HEK293T (cell line): ENCODE measurements around the gene NR6A1.

ENCODE experiments used
- CTCF ChIA-PET: fragments of 350-600 bp; formaldehyde crosslinking; extraction: SDS; loops from one replicate; lab custom pipeline; 2021; ENCODE audit warnings: antibody characterized with exemption, inconsistent platforms; lab: Yijun Ruan, JAX
- POLR2A ChIA-PET: fragments of 350-600 bp; formaldehyde crosslinking; extraction: SDS; loops from one replicate; lab custom pipeline; 2020; ENCODE audit warnings: antibody characterized with exemption, inconsistent platforms; lab: Yijun Ruan, JAX
- DNase-seq: peaks from one replicate; pipeline ENCODE4 v3.0.0; 2012; ENCODE audit warnings: mixed read lengths; ENCODE audit errors: extremely low spot score
- ARNT ChIP-seq: fragments of 450-650 bp; IDR thresholded peaks from 2 replicates; pipeline ENCODE4 v1.6.1; 2017; ENCODE audit warnings: mild to moderate bottlenecking
- BHLHE40 ChIP-seq: fragments of 450-650 bp; IDR thresholded peaks from 2 replicates; pipeline ENCODE4 v1.6.1; 2016; ENCODE audit warnings: mild to moderate bottlenecking, moderate library complexity, borderline replicate concordance
- CTBP1 ChIP-seq: fragments of 450-650 bp; IDR thresholded peaks from 2 replicates; pipeline ENCODE4 v1.6.1; 2016; ENCODE audit warnings: borderline replicate concordance
- ELF4 ChIP-seq: fragments of 450-650 bp; IDR thresholded peaks from 2 replicates; pipeline ENCODE4 v1.6.1; 2017; ENCODE audit warnings: antibody characterized with exemption
- FOXA1 ChIP-seq: fragments of 450-650 bp; IDR thresholded peaks from 2 replicates; pipeline ENCODE4 v1.6.1; 2016; ENCODE audit warnings: mild to moderate bottlenecking
- FOXK2 ChIP-seq: fragments of 450-650 bp; IDR thresholded peaks from 2 replicates; pipeline ENCODE4 v1.6.1; 2016; ENCODE audit warnings: mild to moderate bottlenecking
- FOXM1 ChIP-seq: fragments of 450-650 bp; IDR thresholded peaks from 2 replicates; pipeline ENCODE4 v1.6.1; 2017; ENCODE audit warnings: mild to moderate bottlenecking, borderline replicate concordance
- HDGF ChIP-seq: fragments of 450-650 bp; IDR thresholded peaks from 2 replicates; pipeline ENCODE4 v1.6.1; 2017; ENCODE audit warnings: antibody characterized with exemption, borderline replicate concordance
- L3MBTL2 ChIP-seq: fragments of 450-650 bp; conservative IDR thresholded peaks from 2 replicates; pipeline ENCODE4 v1.6.1; 2016; ENCODE audit warnings: mild to moderate bottlenecking
- LEF1 ChIP-seq: fragments of 450-650 bp; IDR thresholded peaks from 2 replicates; pipeline ENCODE4 v1.6.1; 2017; ENCODE audit warnings: mild to moderate bottlenecking, borderline replicate concordance
- NFRKB ChIP-seq: fragments of 450-650 bp; IDR thresholded peaks from 2 replicates; pipeline ENCODE4 v1.6.1; 2016; ENCODE audit warnings: mild to moderate bottlenecking, moderate library complexity
- PKNOX1 ChIP-seq: fragments of 450-650 bp; IDR thresholded peaks from 2 replicates; pipeline ENCODE4 v1.6.1; 2016
- SP1 ChIP-seq: fragments of 450-650 bp; IDR thresholded peaks from 2 replicates; pipeline ENCODE4 v1.6.1; 2017
- SUZ12 ChIP-seq: fragments of 450-650 bp; IDR thresholded peaks from 2 replicates; pipeline ENCODE4 v1.6.1; 2016; ENCODE audit warnings: mild to moderate bottlenecking
- TARDBP ChIP-seq: fragments of 450-650 bp; IDR thresholded peaks from 2 replicates; pipeline ENCODE4 v1.6.1; 2016
- ZNF384 ChIP-seq: fragments of 450-650 bp; IDR thresholded peaks from 2 replicates; pipeline ENCODE4 v1.6.1; 2016

NR6A1 gene

GRCh38 chr9:124474151-124474550 lies 297.0 kb downstream of the NR6A1 start:
- POLR2A ChIA-PET: no interaction called here
- no peak for TF ChIP-seq ELF4
- no peak for TF ChIP-seq FOXK2
- TF ChIP-seq FOXM1: no peak
- TF ChIP-seq ARNT: no peak
- no peak for TF ChIP-seq ZNF384
- TF ChIP-seq TARDBP: no peak
- TF ChIP-seq CTBP1: no peak
- TF ChIP-seq SP1: no peak
- TF ChIP-seq FOXA1: no peak
- TF ChIP-seq NFRKB: no peak
- no peak for TF ChIP-seq LEF1
- TF ChIP-seq L3MBTL2: no peak
- TF ChIP-seq BHLHE40: no peak
- no peak for TF ChIP-seq HDGF
- TF ChIP-seq PKNOX1: no peak
- no peak for TF ChIP-seq SUZ12
- DNase-seq: no peak
- CTCF ChIA-PET: no interaction called here

GRCh38 chr9:124473310-124473709 lies 297.8 kb downstream of the NR6A1 start:
- CTCF ChIA-PET: no interaction called here
- DNase-seq: no peak
- TF ChIP-seq ZNF384 (no peak), HDGF (no peak), SUZ12 (no peak)
- POLR2A ChIA-PET: no interaction called here

GRCh38 chr9:124472770-124473169 lies 298.3 kb downstream of the NR6A1 start:
- DNase-seq: no peak
- POLR2A ChIA-PET: no interaction called here
- CTCF ChIA-PET: no interaction called here
- TF ChIP-seq FOXM1 (no peak), BHLHE40 (no peak), ARNT (no peak), HDGF (no peak), TARDBP (no peak), FOXK2 (no peak), NFRKB (no peak), ZNF384 (no peak), LEF1 (no peak), PKNOX1 (no peak), CTBP1 (no peak), SP1 (no peak), FOXA1 (no peak)

GRCh38 chr9:124471761-124472160 lies 299.4 kb downstream of the NR6A1 start:
- TF ChIP-seq ELF4: no peak
- TF ChIP-seq SUZ12: no peak
- no peak for TF ChIP-seq LEF1
- no peak for TF ChIP-seq FOXA1
- TF ChIP-seq SP1: no peak
- no peak for TF ChIP-seq CTBP1
- no peak for TF ChIP-seq ZNF384
- no peak for TF ChIP-seq HDGF
- TF ChIP-seq FOXM1: no peak
- no peak for TF ChIP-seq PKNOX1
- DNase-seq: no peak
- ChIA-PET POLR2A (no interaction called here), CTCF (no interaction called here)

GRCh38 chr9:124470726-124471125 lies 300.4 kb downstream of the NR6A1 start:
- TF ChIP-seq ELF4 (no peak), ZNF384 (no peak), TARDBP (no peak), HDGF (no peak), PKNOX1 (no peak), LEF1 (no peak), FOXA1 (no peak), BHLHE40 (no peak), SUZ12 (no peak), SP1 (no peak), NFRKB (no peak), FOXK2 (no peak), CTBP1 (no peak), L3MBTL2 (no peak), FOXM1 (no peak), ARNT (no peak)
- CTCF ChIA-PET: no interaction called here
- DNase-seq: no peak
- POLR2A ChIA-PET: no interaction called here

GRCh38 chr9:124470306-124470705 lies 300.8 kb downstream of the NR6A1 start:
- no peak for DNase-seq
- TF ChIP-seq ZNF384 (no peak), TARDBP (no peak), BHLHE40 (no peak), L3MBTL2 (no peak), SP1 (no peak), NFRKB (no peak), PKNOX1 (no peak), FOXM1 (no peak), ELF4 (no peak), HDGF (no peak), FOXK2 (no peak), CTBP1 (no peak)
- ChIA-PET CTCF (no interaction called here), POLR2A (no interaction called here)
